HG03045 (cell line): ENCODE data around the gene KRTAP12-1.

Source experiments
- ATAC-seq: cut with Tn5 transposase; IDR thresholded peaks from one replicate; pipeline ENCODE4 v1.9.1; 2021; ENCODE audit warnings: mild to moderate bottlenecking, moderate library complexity; ENCODE audit not compliant: unreplicated experiment

Gene KRTAP12-1

GRCh38 chr21:44711327-44712202 lies 29.6 kb upstream of the KRTAP12-1 start, which contains the start of gene TSPEAR:
Gene TSPEAR (minus strand): TSS chr21:44711572. CDS start chr21:44711514, 58 bp downstream.
- ATAC-seq = no peak

GRCh38 chr21:44710756-44711326 lies 28.9 kb upstream of the KRTAP12-1 start:
- ATAC-seq = no peak

GRCh38 chr21:44710294-44710665 lies 28.3 kb upstream of the KRTAP12-1 start:
- no peak for ATAC-seq

GRCh38 chr21:44709426-44710293 lies 27.7 kb upstream of the KRTAP12-1 start:
- no peak for ATAC-seq

GRCh38 chr21:44708866-44709425 lies 27.0 kb upstream of the KRTAP12-1 start:
- no peak for ATAC-seq

- ATAC-seq = no peak
These were observed 26.4 kb upstream of the KRTAP12-1 start for GRCh38 chr21:44708213-44708865.

- no peak for ATAC-seq
These were observed 25.0 kb upstream of the KRTAP12-1 start for GRCh38 chr21:44706706-44707581.

GRCh38 chr21:44706026-44706705 lies 24.2 kb upstream of the KRTAP12-1 start:
- ATAC-seq = no peak

- ATAC-seq = no peak
These were observed 22.7 kb upstream of the KRTAP12-1 start for GRCh38 chr21:44704636-44705001.

- ATAC-seq = no peak
These were observed 22.0 kb upstream of the KRTAP12-1 start for GRCh38 chr21:44703731-44704635.

GRCh38 chr21:44702973-44703730 lies 21.2 kb upstream of the KRTAP12-1 start:
- no peak for ATAC-seq

- ATAC-seq = no peak
These were observed 20.4 kb upstream of the KRTAP12-1 start for GRCh38 chr21:44702111-44702972.

GRCh38 chr21:44701541-44701940 lies 19.6 kb upstream of the KRTAP12-1 start:
- ATAC-seq = no peak

GRCh38 chr21:44701023-44701400 lies 19.0 kb upstream of the KRTAP12-1 start:
- no peak for ATAC-seq

- ATAC-seq = no peak
These were observed 18.4 kb upstream of the KRTAP12-1 start for GRCh38 chr21:44700101-44701022.
